Retinal pigment epithelial cell (primary cell): ENCODE data around the gene HOXD13.

Experiments used
- DNase-seq: peaks from one replicate; pipeline ENCODE4 v3.0.0-alpha.2; 2010; ENCODE audit warnings: low read depth
- H3K4me3 ChIP-seq: 2 replicates; pipeline ENCODE4 v1.5.1; 2011; ENCODE audit warnings: mild to moderate bottlenecking, low read length, control low read depth, moderate library complexity
- TF ChIP-seq, protein P1 (sequence below): conservative IDR thresholded peaks from 2 replicates; pipeline ENCODE4 v1.5.1; 2011; ENCODE audit warnings: low read depth, low read length, control low read depth, inconsistent platforms

The HOXD13 gene

DNA sequence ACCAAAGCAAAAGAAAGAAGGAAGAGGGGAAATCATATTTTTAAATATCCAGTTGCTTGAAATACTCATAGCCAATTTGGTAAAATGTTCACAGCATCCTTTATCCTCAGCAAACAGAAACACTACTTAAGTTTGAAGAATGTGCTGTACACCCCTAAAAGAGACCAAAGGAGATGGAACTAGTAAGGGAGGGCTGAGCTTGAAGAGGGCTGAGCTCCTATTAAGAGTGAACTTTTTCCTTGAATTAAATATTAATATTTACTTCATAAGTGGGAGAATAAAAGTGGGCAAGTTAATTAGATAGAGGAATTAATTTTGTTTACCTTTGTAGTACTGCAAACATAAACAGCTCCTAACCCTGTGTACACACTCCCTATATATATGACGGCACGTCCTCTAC is 15.7 kb upstream of the HOXD13 start:
- no peak overlapping the region for H3K4me3 ChIP-seq
- no peak for DNase-seq
- TF ChIP-seq, protein P1, sequence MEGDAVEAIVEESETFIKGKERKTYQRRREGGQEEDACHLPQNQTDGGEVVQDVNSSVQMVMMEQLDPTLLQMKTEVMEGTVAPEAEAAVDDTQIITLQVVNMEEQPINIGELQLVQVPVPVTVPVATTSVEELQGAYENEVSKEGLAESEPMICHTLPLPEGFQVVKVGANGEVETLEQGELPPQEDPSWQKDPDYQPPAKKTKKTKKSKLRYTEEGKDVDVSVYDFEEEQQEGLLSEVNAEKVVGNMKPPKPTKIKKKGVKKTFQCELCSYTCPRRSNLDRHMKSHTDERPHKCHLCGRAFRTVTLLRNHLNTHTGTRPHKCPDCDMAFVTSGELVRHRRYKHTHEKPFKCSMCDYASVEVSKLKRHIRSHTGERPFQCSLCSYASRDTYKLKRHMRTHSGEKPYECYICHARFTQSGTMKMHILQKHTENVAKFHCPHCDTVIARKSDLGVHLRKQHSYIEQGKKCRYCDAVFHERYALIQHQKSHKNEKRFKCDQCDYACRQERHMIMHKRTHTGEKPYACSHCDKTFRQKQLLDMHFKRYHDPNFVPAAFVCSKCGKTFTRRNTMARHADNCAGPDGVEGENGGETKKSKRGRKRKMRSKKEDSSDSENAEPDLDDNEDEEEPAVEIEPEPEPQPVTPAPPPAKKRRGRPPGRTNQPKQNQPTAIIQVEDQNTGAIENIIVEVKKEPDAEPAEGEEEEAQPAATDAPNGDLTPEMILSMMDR, result no peak

DNA sequence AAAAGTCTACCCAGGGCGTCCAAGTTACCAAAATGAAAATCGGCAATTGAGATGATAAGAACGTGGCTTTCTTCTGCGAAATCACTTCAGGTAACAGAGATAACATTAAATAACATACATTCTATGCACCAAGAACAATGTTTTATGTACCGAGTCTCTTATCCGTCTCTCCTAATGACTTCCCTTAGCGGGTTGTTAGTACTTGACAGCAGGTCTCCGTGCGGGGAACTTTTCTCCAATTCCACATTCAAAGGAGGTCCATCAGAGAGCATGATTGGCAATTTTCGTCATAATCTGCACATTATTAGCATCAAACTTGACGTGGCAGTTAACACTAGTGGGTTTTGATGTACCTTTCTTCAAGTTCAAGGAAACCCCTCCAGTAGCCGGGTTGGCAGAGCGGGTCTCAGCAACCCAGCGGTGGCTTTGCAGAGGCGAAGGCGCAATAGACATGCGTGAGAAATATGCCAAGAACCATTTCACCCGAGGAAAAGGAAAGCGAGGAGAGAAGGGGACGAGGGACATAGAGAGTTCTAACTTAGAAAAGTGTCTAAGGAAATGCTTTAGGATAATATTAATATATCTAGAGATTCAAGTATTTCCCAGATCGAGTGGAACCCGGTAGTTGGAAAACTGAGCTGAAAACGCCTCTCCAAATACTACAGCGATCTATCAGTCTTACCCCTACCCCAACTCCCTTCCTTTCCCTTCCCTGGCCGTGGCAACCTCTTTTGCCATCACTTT is 13.8 kb upstream of the HOXD13 start:
- TF ChIP-seq, protein P1, result no peak
- H3K4me3 ChIP-seq, result no peak overlapping the region
- DNase-seq, result no peak

GRCh38 chr2:176079285-176079830 is 13.2 kb upstream of the HOXD13 start:
- H3K4me3 ChIP-seq, result no peak overlapping the region
- TF ChIP-seq, protein P1, result no peak
- DNase-seq, result no peak

- DNase-seq, result no peak
- H3K4me3 ChIP-seq, result no peak overlapping the region
- TF ChIP-seq, protein P1, result peak; percentile 74
These were observed 12.5 kb upstream of the HOXD13 start for GRCh38 chr2:176079831-176080539.

GRCh38 chr2:176080540-176081375 is 11.8 kb upstream of the HOXD13 start:
- no peak overlapping the region for H3K4me3 ChIP-seq
- no peak for DNase-seq
- TF ChIP-seq, protein P1, result no peak

GRCh38 chr2:176081376-176081836 is 11.1 kb upstream of the HOXD13 start:
- no peak for DNase-seq
- TF ChIP-seq, protein P1, result no peak
- H3K4me3 ChIP-seq, result no peak overlapping the region
